Measurements from ENCODE around the gene ANG.
"Not testable (repeated sequence)": the region's sequence is repeated elsewhere in the genome, so short reads cannot be mapped to it uniquely, and the experiment has no call there.

Gene ANG

GRCh38 chr14:20688167-20688839, at the start of gene ANG:
Gene ANG, plus strand, starts transcription at chr14:20688764. Its CDS starts 4,801 bp downstream, at chr14:20693565.
- DNase-seq (ENCODE audit: low read depth), result no peak

GRCh38 chr14:20641591-20641990, 47.0 kb upstream of the ANG start, which contains the start of gene OR6S1:
Gene OR6S1, minus strand, starts transcription at chr14:20641691. Its CDS starts 0 bp downstream, at chr14:20641691.
- no peak for DNase-seq (ENCODE audit: low read depth)

DNA sequence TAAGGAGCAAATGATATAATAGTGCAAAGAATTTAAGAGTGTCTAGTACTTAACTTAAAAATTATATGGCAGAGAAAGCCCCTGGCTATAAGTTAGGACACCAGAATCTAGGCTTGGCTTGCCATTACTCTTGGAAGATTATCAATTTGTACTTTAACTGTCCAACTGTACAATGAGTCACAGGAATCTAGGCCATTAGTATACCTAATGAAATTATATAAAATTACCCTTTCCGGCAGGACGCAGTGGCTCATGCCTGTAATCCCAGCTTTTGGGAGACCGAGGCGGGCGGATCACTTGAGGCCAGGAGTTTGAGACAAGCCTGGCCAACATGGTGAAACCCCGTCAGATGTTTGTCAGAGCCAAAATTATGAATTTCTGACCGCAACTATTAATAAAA, 46.4 kb upstream of the ANG start:
- no peak for DNase-seq (ENCODE audit: low read depth)

DNA sequence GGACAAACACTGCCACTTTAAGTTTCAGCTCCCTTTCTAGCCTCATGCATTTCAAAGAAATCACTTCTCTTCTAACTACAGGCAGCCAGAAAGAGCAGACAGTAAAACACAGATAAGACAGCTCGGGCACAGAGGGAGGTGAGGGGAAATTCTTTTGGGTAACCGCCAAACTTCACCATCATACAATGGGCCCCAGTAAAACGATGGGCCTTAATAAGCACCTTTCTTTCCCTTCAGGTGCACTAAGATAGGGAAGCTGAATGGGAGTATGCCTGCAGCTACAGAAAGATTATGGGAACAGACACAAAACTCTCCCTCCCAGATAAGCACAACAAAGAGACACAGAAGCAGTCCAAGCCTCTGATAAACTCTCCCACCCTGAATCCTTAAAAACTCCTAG, 45.8 kb upstream of the ANG start:
- DNase-seq (ENCODE audit: low read depth), result not testable (repeated sequence)

DNA sequence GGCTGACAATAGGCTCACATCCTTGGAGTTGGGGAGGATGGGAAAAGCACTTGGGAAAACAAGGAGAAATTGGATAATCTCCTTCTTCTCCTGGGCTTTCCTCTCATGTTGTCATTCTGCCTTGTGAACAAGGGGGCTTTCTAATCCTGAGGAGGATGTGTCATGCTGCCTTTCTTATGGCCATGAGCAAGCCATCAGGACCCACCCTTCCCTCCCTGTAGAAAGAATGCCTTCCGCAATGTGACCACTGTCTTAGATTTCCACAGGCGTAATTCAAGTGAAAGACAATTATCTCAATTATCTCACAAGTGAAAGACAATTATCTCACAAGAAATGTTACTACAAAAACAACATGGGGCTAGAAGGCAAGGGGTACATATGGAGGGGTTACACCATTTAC, 44.0 kb upstream of the ANG start:
- no peak for DNase-seq (ENCODE audit: low read depth)

GRCh38 chr14:20645481-20645880, 43.1 kb upstream of the ANG start:
- DNase-seq (ENCODE audit: low read depth), result no peak

DNA sequence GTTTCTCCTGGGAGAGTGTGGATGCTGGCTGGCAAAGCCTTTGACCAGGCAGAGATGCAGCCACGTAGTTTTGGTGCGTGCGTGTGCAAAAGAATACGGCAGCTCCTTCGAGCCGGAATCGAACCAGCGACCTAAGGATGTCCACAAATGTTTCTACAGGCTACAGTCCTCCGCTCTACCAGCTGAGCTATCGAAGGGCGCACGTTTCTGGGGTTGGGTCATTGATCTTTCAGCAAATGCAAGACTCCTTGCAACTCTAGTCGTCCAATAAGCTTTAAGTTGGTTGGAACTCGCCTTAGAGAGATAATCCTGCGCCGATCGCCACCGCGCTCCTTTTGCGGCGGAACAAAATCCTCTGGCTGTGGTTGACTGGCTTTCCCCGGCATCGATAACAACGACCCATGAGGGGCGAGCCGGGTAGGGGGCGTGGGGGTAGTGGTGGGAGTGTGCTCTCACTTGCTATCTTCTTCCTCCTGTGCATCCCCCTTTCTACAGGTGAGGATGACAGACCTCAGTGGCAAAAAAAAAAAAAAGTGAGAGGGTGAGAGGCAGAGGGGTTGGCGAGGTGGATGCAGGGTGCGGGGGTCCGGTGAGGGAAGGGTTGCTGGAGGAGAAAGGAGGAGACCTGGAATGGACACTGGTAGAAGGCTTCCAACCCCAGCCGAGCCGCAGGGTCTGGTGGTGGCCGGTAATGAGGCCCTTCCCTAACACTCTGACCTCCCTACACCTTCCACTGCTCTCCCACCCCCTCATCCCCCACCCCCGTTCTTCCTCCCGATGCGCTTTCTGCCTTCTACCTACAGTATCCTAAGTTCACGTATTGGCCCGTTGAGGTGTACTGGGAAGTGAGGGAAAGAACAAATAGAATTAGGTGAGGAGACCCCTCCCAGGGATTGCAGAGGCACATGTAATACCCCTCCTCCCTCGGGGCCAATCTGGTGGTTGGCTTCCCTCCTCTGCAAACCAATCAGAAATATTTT, 35.3 kb upstream of the ANG start:
- peak; percentile 40 for DNase-seq (ENCODE audit: low read depth)

DNA sequence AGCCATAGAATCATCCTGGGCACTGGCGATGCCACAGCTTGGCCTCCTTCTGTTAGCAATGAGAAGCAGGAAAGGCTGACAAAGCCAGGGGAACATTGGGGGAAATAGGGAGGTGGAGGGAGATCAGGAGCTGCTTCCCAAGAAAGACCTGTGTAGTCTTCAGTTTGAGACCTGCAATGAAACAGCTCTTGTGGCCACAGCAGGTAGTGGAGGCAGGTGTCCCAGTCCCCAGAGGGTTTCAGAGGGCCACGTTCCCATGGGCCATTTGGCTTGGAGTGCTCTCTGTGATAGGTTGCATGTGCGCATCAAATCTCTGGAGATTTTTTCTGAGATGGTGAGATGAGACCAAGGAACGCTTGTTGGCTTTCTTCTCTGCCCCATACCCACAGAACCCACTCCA, 32.7 kb upstream of the ANG start:
- DNase-seq (ENCODE audit: low read depth), result no peak

DNA sequence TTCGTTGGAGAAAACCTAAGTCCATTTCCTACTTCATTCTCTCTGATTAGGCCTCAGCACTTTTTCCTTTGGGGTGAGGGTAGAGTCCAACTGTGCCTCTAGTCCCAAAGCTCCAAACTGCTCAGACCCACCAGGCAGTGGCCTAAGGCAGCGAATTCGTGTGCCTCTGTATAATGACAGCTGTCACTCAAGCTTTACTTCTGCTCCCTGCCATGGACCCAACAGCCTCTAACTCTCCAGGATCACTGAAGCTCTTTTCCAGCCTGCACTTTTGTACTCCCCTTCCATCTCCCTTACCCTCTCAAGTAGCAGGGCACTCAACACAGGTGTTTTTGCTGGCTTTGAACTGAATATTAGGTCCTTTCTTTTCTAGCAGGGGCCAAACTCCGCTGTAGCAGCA, 32.3 kb upstream of the ANG start:
- DNase-seq (ENCODE audit: low read depth), result no peak

DNA sequence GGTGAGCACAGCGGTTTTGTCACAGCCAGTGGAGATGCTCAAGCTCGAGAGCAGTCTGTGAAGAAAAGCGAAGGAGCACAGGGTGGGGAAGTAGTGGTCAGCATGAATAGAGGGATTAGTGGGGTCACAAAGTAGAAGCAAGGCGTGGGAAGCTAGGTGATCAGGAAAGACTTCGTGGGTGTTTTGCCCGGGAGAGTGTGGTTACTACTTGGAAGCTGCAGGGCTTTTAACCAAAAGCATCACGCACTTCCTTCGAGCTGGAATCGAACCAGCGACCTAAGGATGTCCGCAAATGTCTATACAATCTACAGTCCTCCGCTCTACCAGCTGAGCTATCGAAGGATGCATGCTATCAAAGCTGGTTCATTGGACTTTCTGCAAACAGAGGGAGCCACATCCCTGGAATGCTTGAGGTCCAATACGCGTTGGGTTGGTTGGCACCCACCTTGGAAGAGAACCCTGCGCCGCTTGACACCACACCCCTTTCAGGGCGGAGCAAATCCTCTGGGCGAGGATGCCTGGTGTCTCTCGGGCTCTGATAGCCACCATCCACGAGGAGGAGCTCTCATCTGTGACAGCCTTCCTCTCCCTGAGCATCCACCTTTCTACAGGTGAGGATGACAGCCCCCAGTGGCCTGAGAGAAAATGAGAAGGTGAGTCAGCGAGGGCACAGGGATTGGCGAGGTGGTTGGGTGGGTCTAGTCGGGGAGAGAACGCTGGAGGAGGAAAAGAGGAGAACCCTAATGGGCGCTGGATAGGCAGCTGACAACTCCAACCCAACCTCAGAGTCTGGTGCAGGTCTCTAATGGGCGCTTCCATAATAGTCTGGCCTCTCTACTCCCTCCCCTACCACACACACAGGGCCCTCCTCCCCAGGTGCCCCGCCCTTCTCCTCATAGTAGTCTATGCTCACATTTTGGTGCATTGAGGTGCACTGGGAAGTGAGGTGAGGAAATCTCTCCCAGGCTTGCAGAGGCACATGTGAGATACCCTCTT, 31.1 kb upstream of the ANG start:
- no peak for DNase-seq (ENCODE audit: low read depth)

GRCh38 chr14:20658246-20658645, 30.3 kb upstream of the ANG start:
- DNase-seq (ENCODE audit: low read depth), result no peak

DNA sequence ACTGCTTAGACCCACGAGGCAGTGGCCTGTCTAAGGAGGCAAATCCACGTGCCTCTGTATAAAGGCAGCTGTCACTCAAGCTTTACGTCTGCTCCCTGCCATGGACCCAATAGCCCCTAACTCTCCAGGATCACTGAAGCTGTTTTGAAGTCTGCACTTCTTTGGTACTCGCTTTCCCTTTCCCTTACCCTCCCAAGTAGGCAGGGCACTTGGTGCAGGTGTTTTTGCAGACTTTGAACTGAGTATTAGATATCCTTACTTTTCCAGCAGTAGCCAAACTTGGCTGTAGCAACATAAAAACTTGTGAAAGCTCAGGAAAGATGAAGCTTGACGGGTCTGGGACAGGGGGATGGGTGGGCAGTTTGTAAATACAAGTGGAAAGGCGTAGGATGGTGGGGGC, 29.2 kb upstream of the ANG start:
- DNase-seq (ENCODE audit: low read depth), result no peak

DNA sequence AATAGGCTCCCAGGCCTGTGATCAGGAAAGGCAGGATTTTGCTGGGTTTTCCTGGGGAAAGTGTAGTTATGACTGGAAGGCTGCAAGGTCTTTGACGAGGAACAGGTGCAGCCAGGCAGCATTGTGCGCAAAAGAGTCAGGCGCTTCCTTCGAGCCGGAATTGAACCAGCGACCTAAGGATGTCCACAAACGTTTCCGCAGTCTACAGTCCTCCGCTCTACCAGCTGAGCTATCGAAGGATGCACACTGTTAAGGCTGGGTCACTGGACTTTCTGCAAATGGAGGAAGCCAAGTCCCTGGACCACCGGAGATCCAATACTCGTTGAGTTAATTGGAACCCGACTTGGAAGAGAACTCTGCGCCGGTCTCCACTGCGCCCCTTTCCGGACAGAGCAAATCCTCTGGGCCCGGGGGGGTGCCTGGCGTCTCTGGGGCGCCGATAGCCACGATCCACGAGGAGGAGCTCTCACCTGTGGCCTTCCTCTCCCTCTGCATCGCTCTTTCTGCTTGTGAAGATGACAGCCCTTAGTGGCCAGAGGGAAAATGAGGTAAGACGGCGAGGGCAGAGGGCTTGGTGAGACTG, 28.7 kb upstream of the ANG start:
- DNase-seq (ENCODE audit: low read depth), result no peak

DNA sequence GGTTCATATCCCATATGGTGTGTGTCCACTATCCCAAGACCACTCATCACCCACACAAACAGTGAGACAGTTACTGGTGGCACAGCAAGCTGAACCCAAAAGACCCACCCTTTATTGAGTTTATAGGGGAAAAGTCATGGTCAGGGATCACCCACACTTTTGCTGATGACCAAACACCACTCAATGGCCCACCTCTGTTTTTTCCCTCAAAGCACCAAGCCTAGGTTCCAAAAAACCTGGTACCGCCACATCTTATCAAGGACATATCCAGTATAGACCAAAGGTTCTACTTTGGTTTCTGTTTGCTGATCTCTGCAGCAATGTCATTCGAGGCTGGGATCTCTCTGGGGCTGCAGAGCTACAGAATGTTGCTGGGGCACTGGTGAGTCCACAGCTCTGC, 27.4 kb upstream of the ANG start:
- DNase-seq (ENCODE audit: low read depth), result no peak

DNA sequence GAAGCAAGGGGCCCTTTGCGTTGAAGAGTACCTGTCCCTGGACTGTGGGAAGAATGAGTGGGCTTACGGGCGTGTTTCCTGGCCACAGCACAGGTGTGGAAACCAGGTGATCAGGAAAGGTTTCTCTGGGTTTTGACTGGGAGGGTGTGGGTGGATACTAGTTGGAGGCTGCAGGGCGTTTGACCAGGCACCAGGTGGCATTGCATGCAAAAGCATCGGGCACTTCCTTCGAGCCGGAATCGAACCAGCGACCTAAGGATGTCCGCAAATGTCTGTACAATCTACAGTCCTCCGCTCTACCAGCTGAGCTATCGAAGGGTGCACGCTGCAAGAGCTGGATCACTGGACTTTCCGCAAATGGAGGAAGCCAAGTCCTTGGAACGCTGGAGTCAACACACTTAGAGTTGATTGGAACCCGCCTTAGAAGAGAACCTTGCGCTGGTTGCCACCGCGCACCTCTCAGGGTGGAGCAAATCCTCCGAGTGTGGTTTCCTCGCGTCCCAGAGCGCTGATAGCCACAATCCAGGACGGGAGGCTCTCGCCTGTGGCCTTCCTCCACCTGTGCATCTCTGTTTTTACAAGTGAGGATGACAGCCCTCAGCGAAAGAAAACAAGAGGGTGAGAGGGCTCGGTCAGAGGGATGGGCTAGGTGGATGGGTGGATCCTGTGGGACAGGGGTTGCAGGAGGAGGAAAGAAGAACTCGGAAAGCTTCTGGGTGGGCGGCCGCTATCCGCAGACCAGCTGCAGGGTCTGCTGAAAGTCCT, 25.4 kb upstream of the ANG start:
- DNase-seq (ENCODE audit: low read depth), result peak; percentile 73

GRCh38 chr14:20666400-20666961, 22.1 kb upstream of the ANG start:
- DNase-seq (ENCODE audit: low read depth), result not testable (repeated sequence)

DNA sequence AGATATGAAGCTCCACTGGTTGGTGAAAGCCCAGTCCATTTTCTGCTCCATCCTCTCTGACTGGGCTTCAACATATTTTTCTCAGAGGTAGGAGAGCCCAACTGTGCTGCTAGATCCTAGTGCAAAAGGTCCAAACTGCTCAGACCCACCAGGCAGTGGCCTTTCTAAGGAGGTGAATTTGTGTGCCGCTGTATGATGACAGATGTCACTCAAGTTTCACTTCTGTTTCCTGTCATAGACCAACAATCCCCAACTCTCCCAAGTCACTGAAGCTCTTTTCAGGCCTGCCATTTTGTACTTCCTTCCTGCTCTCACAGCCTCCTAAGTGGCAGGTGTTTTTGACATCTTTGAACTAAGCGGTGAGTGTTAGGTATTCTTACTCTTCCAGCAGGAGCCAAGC, 20.6 kb upstream of the ANG start:
- no peak for DNase-seq (ENCODE audit: low read depth)

GRCh38 chr14:20668969-20669368, 19.6 kb upstream of the ANG start:
- DNase-seq (ENCODE audit: low read depth), result no peak

GRCh38 chr14:20671597-20672283, 16.8 kb upstream of the ANG start:
- no peak for DNase-seq (ENCODE audit: low read depth)

- DNase-seq (ENCODE audit: low read depth), result no peak
These were observed 12.9 kb upstream of the ANG start for GRCh38 chr14:20675669-20676068.
